Measurements from ENCODE around the gene CHMP3.

- TF ChIP-seq GATA2 (IDR thresholded peaks at IDR 0.05; ENCODE audit: low read depth, low read length): no peak
- no peak for TF ChIP-seq GATA3 (IDR thresholded peaks at IDR 0.05; ENCODE audit: low read depth, low read length)
Measured at GRCh38 chr2:86566821-86567190, 3.6 kb upstream of the CHMP3 start.
